Adrenal gland (tissue), 5 donors: ENCODE results near the gene FRMD1.

Experiments
- POLR2A ChIP-seq, 2 donors: fragments of 450-650 bp; IDR thresholded peaks; one replicate each; pipeline ENCODE4 v1.6.1; 2017; ENCODE audit warnings: antibody characterized with exemption in 2 of 2, mild to moderate bottlenecking in 2 of 2, moderate library complexity in 1 of 2
- TF ChIP-seq, protein P1 (sequence below), 6 experiments: fragments of 450-650 bp in 4 of 6; fragments of 200-600 bp in 2 of 6; sonication (generic) in 1 of 6; IDR thresholded peaks; 1 replicate in 5 of 6; 2 replicates in 1 of 6; pipeline versions ENCODE4 v1.5.1 to v1.8.0; 2016 to 2021; ENCODE audit warnings: antibody characterized with exemption in 6 of 6, mild to moderate bottlenecking in 2 of 6, moderate library complexity in 1 of 6
- donor health status: DM: no; HTN: no; CAD: no.

DNA sequence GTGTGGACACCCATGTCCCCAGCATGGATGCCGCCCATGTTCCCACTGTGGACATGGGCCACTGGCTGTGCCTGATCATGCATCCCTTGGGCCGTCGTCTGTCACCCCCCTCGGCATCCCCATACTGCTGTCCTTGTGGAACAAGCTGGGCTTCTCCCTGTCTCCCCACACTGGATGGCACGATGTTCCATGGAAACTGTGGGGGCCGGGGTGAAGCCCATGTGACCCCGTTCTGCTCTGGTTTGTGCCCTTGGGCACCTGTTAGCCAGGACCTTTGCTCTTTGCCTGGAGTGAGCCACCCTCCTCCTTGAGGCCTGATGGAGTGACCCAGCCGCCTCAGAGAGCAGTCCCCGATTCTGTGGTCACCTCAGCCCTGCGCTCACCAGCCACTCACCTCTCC, 7.6 kb upstream of the FRMD1 start:
- TF ChIP-seq, protein P1, sequence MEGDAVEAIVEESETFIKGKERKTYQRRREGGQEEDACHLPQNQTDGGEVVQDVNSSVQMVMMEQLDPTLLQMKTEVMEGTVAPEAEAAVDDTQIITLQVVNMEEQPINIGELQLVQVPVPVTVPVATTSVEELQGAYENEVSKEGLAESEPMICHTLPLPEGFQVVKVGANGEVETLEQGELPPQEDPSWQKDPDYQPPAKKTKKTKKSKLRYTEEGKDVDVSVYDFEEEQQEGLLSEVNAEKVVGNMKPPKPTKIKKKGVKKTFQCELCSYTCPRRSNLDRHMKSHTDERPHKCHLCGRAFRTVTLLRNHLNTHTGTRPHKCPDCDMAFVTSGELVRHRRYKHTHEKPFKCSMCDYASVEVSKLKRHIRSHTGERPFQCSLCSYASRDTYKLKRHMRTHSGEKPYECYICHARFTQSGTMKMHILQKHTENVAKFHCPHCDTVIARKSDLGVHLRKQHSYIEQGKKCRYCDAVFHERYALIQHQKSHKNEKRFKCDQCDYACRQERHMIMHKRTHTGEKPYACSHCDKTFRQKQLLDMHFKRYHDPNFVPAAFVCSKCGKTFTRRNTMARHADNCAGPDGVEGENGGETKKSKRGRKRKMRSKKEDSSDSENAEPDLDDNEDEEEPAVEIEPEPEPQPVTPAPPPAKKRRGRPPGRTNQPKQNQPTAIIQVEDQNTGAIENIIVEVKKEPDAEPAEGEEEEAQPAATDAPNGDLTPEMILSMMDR (IDR thresholded peaks at IDR 0.05), result no peak
- no peak for TF ChIP-seq POLR2A (IDR thresholded peaks at IDR 0.05)
